IMR-90 (cell line): ENCODE results near the gene TEC.

Experiments used
- BHLHE40 ChIP-seq: fragments of 150-350 bp; IDR thresholded peaks from 2 replicates; pipeline ENCODE4 v1.6.1; 2016; ENCODE audit warnings: mild to moderate bottlenecking, low read depth, low read length
- CEBPB ChIP-seq: IDR thresholded peaks from 2 replicates; pipeline ENCODE4 v1.6.1; 2012; ENCODE audit warnings: low read depth, low read length, improper control_type of control experiment
- CHD1 ChIP-seq: IDR thresholded peaks from 2 replicates; pipeline ENCODE4 v1.6.1; 2012; ENCODE audit warnings: low read depth, low read length, improper control_type of control experiment
- FOS ChIP-seq: fragments of 150-350 bp; IDR thresholded peaks from 2 replicates; pipeline ENCODE4 v1.6.1; 2016; ENCODE audit warnings: low read depth, low read length
- MAFK ChIP-seq: IDR thresholded peaks from 2 replicates; pipeline ENCODE4 v1.6.1; 2012; ENCODE audit warnings: low read depth, low read length, improper control_type of control experiment
- MXI1 ChIP-seq: IDR thresholded peaks from 2 replicates; pipeline ENCODE4 v1.6.1; 2012; ENCODE audit warnings: low read depth, mild to moderate bottlenecking, low read length, moderate library complexity, borderline replicate concordance
- NFE2L2 ChIP-seq: fragments of 150-350 bp; IDR thresholded peaks from 2 replicates; pipeline ENCODE4 v1.6.1; 2016; ENCODE audit warnings: low read depth, mild to moderate bottlenecking, low read length
- POLR2A ChIP-seq: IDR thresholded peaks from 2 replicates; pipeline ENCODE4 v1.6.1; 2012; ENCODE audit warnings: mild to moderate bottlenecking, low read depth, low read length
- RAD21 ChIP-seq: IDR thresholded peaks from 2 replicates; pipeline ENCODE4 v1.6.1; 2012; ENCODE audit warnings: low read length, improper control_type of control experiment
- RCOR1 ChIP-seq: IDR thresholded peaks from 2 replicates; pipeline ENCODE4 v1.6.1; 2012; ENCODE audit warnings: mild to moderate bottlenecking, low read length, improper control_type of control experiment; ENCODE audit not compliant: insufficient replicate concordance
- SMC3 ChIP-seq: fragments of 150-350 bp; IDR thresholded peaks from 2 replicates; pipeline ENCODE4 v1.6.1; 2016; ENCODE audit warnings: low read depth, mild to moderate bottlenecking, antibody characterized with exemption, low read length, moderate library complexity
- TF ChIP-seq, protein P1 (sequence below): conservative IDR thresholded peaks from 2 replicates; pipeline ENCODE4 v1.5.1; 2012; ENCODE audit warnings: mild to moderate bottlenecking, low read depth, low read length, improper control_type of control experiment
- TF ChIP-seq, protein P2 (sequence below): fragments of 150-350 bp; IDR thresholded peaks from 2 replicates; pipeline ENCODE4 v1.6.1; 2017; ENCODE audit warnings: mild to moderate bottlenecking, antibody characterized with exemption, low read length, low read depth
- TF ChIP-seq, protein P3 (sequence below): fragments of 150-350 bp; IDR thresholded peaks from 2 replicates; pipeline ENCODE4 v1.6.1; 2016; ENCODE audit warnings: low read depth, mild to moderate bottlenecking, low read length, moderate library complexity, borderline replicate concordance

DNA sequence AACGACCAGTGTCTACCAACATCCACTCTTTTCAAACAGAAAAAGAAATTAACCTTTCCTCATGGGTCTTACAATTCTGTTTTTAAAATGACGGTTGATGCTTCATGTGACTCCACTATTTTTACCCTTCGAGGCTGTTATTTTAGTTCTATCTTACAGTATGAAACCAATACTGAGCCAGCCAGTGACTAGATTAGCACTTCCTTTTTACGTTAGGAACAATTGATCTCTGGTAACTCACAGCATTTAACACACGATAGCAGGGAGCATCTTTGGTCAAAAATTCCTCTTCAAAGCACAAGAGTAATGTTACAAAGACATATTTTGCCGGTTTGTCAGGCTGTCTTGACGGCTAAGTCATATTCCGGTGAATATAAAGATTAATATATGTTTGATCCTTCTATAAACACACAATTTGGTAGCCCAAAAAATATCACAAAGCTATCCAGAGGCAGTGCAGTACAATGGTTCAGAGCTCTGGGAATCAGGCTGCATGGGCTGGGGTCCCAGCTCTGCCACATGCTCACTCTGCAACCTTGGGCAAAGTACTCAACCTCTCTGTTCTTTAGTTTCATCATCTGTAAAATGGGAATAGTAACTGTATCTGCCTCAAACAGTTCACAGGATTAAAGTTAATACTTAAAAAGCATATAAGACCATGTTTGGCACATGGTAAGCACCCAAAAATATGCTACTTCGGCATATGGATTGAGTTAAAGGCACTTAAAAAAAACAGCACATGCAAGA lies 72.7 kb downstream of the TEC start:
- TF ChIP-seq SMC3 (no peak), MXI1 (no peak), POLR2A (no peak), NFE2L2 (no peak), RAD21 (no peak), BHLHE40 (no peak), MAFK (no peak), RCOR1 (no peak), FOS (no peak), CHD1 (no peak), CEBPB (no peak)
- TF ChIP-seq, protein P1, sequence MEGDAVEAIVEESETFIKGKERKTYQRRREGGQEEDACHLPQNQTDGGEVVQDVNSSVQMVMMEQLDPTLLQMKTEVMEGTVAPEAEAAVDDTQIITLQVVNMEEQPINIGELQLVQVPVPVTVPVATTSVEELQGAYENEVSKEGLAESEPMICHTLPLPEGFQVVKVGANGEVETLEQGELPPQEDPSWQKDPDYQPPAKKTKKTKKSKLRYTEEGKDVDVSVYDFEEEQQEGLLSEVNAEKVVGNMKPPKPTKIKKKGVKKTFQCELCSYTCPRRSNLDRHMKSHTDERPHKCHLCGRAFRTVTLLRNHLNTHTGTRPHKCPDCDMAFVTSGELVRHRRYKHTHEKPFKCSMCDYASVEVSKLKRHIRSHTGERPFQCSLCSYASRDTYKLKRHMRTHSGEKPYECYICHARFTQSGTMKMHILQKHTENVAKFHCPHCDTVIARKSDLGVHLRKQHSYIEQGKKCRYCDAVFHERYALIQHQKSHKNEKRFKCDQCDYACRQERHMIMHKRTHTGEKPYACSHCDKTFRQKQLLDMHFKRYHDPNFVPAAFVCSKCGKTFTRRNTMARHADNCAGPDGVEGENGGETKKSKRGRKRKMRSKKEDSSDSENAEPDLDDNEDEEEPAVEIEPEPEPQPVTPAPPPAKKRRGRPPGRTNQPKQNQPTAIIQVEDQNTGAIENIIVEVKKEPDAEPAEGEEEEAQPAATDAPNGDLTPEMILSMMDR: no peak
- TF ChIP-seq, protein P2, sequence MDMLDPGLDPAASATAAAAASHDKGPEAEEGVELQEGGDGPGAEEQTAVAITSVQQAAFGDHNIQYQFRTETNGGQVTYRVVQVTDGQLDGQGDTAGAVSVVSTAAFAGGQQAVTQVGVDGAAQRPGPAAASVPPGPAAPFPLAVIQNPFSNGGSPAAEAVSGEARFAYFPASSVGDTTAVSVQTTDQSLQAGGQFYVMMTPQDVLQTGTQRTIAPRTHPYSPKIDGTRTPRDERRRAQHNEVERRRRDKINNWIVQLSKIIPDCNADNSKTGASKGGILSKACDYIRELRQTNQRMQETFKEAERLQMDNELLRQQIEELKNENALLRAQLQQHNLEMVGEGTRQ: no peak
- TF ChIP-seq, protein P3, sequence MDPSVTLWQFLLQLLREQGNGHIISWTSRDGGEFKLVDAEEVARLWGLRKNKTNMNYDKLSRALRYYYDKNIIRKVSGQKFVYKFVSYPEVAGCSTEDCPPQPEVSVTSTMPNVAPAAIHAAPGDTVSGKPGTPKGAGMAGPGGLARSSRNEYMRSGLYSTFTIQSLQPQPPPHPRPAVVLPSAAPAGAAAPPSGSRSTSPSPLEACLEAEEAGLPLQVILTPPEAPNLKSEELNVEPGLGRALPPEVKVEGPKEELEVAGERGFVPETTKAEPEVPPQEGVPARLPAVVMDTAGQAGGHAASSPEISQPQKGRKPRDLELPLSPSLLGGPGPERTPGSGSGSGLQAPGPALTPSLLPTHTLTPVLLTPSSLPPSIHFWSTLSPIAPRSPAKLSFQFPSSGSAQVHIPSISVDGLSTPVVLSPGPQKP: no peak
